Right cardiac atrium (tissue), 5 donors: Measurements from ENCODE around the gene CTDNEP1. TPM values are rescaled to one million over a fixed set of nuclear protein-coding genes. Genes with fewer than 3 reads are reported as not detected.

ENCODE experiments used
- ATAC-seq, 2 donors: fragments of 200-7000 bp; cut with Tn5 transposase; one replicate each; pipeline versions ENCODE4 v1.8.0 to v1.9.1; 2020; ENCODE audit warnings: moderate library complexity in 2 of 2, mild to moderate bottlenecking in 1 of 2
- DNase-seq, 3 donors: peaks; one replicate each; pipeline ENCODE4 v3.0.0-alpha.2; 2020
- H3K27ac ChIP-seq: one replicate; pipeline ENCODE4 v1.5.1; 2013; ENCODE audit warnings: mild to moderate bottlenecking, low read length, control low read depth, moderate library complexity
- H3K27me3 ChIP-seq: one replicate; pipeline ENCODE4 v1.6.1; 2013; ENCODE audit not compliant: control insufficient read depth, insufficient read depth
- H3K4me1 ChIP-seq: one replicate; pipeline ENCODE4 v1.6.1; 2013; ENCODE audit warnings: low read length; ENCODE audit not compliant: control insufficient read depth, insufficient read depth
- H3K4me3 ChIP-seq: one replicate; pipeline ENCODE4 v1.5.1; 2013; ENCODE audit warnings: low read length, control low read depth
- H3K9me3 ChIP-seq: one replicate; pipeline ENCODE4 v1.6.1; 2013; ENCODE audit warnings: low read length; ENCODE audit not compliant: control insufficient read depth
- WGBS: extraction: QIAGEN DNeasy Blood & Tissue Kit; methylation state at CpG from one replicate; pipeline ENCODE4 v1.1.7; 2013; 5-methylcytosine and 5-hydroxymethylcytosine counted together
- intact Hi-C, 4 donors: fragments of 100-400 bp; cut with DNase I; formaldehyde crosslinking; loops; one replicate each; pipeline versions ENCODE4 v1.11.0 to v1.14.0; 2022 to 2023
- polyA plus RNA-seq: library from polyadenylated mRNA; stranded (reverse); fragments of 200-250 nt; gene quantifications from one replicate; pipeline ENCODE4 v1.2.3, GENCODE V29; 2013
- total RNA-seq, 4 donors: library from RNA; stranded (reverse); fragmentation: NEBNext Ultra II Directional; extraction: Animal tissue kit (Norgen Biotek cat#: 25700); gene quantifications; one replicate each; pipeline ENCODE4 v1.2.1, GENCODE V29; 2021
- donor health status: healthy with polysubstance abuse.
- donor health status: DM: no; HTN: yes; CAD: no.
- donor health status: DM: no; HTN: no; CAD: no.
- donor health status: DM: no; HTN: yes; CAD: no; lungs with severe emphysema.
- donor health status: DM: yes; HTN: yes; CAD: no.

The CTDNEP1 gene
- total and polyA plus RNA-seq, 5 donors = 80.1 to 124 (median 122) TPM

GRCh38 chr17:7290166-7290565 is 38.6 kb upstream of the CTDNEP1 start:
- Histone ChIP-seq H3K4me1 (peaks cover 4% of the 10 kb centered on the region), H3K9me3 (no peaks in the 10 kb centered on the region), H3K27ac (no peak overlapping the region), H3K27me3 (no peaks in the 10 kb centered on the region), H3K4me3 (no peak overlapping the region)
- ATAC-seq (peak in 1 of 2 donors; percentile 1), DNase-seq (no peak)
- intact Hi-C loops = loop anchor here in 1 of 4 donors (10.0 kb wide), 1 partner anchor 55 kb away; no protein-coding TSS in a partner anchor
- WGBS = 86% methylated on average over 19 of the region's 19 CpGs

- intact Hi-C loops = loop anchor here in 2 of 4 donors (10.0 kb wide), 1 partner anchor 55 kb away; no protein-coding TSS in a partner anchor
- Histone ChIP-seq H3K4me3 (no peak overlapping the region), H3K27ac (no peak overlapping the region), H3K27me3 (no peaks in the 10 kb centered on the region), H3K9me3 (no peaks in the 10 kb centered on the region), H3K4me1 (peaks cover 4% of the 10 kb centered on the region)
- peak; percentile 16 to 18 for ATAC-seq
- peak in 1 of 3 donors; percentile 64 for DNase-seq
- 78% methylated on average over 18 of the region's 18 CpGs for WGBS
Observed at GRCh38 chr17:7289256-7290032, 37.9 kb upstream of the CTDNEP1 start.

- Histone ChIP-seq H3K4me3 (no peak overlapping the region), H3K9me3 (no peaks in the 10 kb centered on the region), H3K27me3 (no peaks in the 10 kb centered on the region), H3K27ac (no peak overlapping the region), H3K4me1 (no peaks in the 10 kb centered on the region)
- intact Hi-C loops = loop anchor here in 1 of 4 donors (10.0 kb wide), 1 partner anchor 59 kb away; no protein-coding TSS in a partner anchor
- DNase-seq (no peak), ATAC-seq (no peak)
- WGBS = 82% methylated on average over 12 of the region's 12 CpGs
Observed at GRCh38 chr17:7285679-7286078, 34.1 kb upstream of the CTDNEP1 start.

- ATAC-seq = no peak
- intact Hi-C loops = loop anchor here in 1 of 4 donors (10.0 kb wide), 1 partner anchor 60 kb away; no protein-coding TSS in a partner anchor
- Histone ChIP-seq H3K27ac (no peak overlapping the region), H3K9me3 (no peaks in the 10 kb centered on the region), H3K4me1 (no peaks in the 10 kb centered on the region), H3K27me3 (no peaks in the 10 kb centered on the region), H3K4me3 (no peak overlapping the region)
- peak in 1 of 3 donors; percentile 63 for DNase-seq
- WGBS = 91% methylated on average over 16 of the region's 16 CpGs
Observed at GRCh38 chr17:7284911-7285310, 33.4 kb upstream of the CTDNEP1 start.

GRCh38 chr17:7283471-7284216 is 32.1 kb upstream of the CTDNEP1 start:
- Histone ChIP-seq H3K27ac (peak overlapping the region; percentile 93), H3K4me1 (no peaks in the 10 kb centered on the region), H3K27me3 (no peaks in the 10 kb centered on the region), H3K9me3 (no peaks in the 10 kb centered on the region), H3K4me3 (peak overlapping the region; percentile 47)
- intact Hi-C loops = loop anchor here in 1 of 4 donors (10.0 kb wide), 1 partner anchor 61 kb away; no protein-coding TSS in a partner anchor
- 80% methylated on average over 18 of the region's 18 CpGs for WGBS
- DNase-seq = no peak
- ATAC-seq = no peak

- Histone ChIP-seq H3K4me1 (no peaks in the 10 kb centered on the region), H3K27ac (peak overlapping the region; percentile 93), H3K4me3 (peak overlapping the region; percentile 47), H3K27me3 (no peaks in the 10 kb centered on the region), H3K9me3 (no peaks in the 10 kb centered on the region)
- intact Hi-C loops = loop anchor here in 1 of 4 donors (10.0 kb wide), 1 partner anchor 62 kb away; no protein-coding TSS in a partner anchor
- ATAC-seq (no peak), DNase-seq (no peak)
- WGBS = 49% methylated on average over 6 of the region's 6 CpGs
Observed at GRCh38 chr17:7282752-7283321, 31.3 kb upstream of the CTDNEP1 start.

GRCh38 chr17:7281953-7282751 is 30.6 kb upstream of the CTDNEP1 start:
- no peaks in the 10 kb centered on the region for H3K9me3 ChIP-seq
- peak; percentile 71 to 92 (median 87) for DNase-seq
- intact Hi-C loops = loop anchor here in 3 of 4 donors (2.0 to 10.0 kb wide), 2 partner anchors 15 to 63 kb away; no protein-coding TSS in a partner anchor
- H3K4me3 ChIP-seq = peak overlapping the region; percentile 47
- H3K27ac ChIP-seq = peak overlapping the region; percentile 93
- H3K27me3 ChIP-seq = no peaks in the 10 kb centered on the region
- peak; percentile 43 to 67 for ATAC-seq
- 3% methylated on average over 43 of the region's 43 CpGs for WGBS
- H3K4me1 ChIP-seq = no peaks in the 10 kb centered on the region

GRCh38 chr17:7281074-7281952 is 29.8 kb upstream of the CTDNEP1 start, which contains the start of gene SLC2A4:
SLC2A4 (plus strand) TSS chr17:7281718; CDS start chr17:7281935, 217 bp downstream.
- H3K27ac ChIP-seq = peak within 1 kb of the TSS; percentile 93
- H3K27me3 ChIP-seq = no peaks in the 10 kb centered on the region
- peak; percentile 95 to 98 (median 98) for DNase-seq
- H3K9me3 ChIP-seq = no peaks in the 10 kb centered on the region
- WGBS = under 1% methylated on average over 71 of the region's 71 CpGs
- peak within 1 kb of the TSS; percentile 47 for H3K4me3 ChIP-seq
- intact Hi-C loops = loop anchor here in 3 of 4 donors (2.0 to 10.0 kb wide), 2 partner anchors 15 to 63 kb away; no protein-coding TSS in a partner anchor
- peak; percentile 85 to 88 for ATAC-seq
- no peaks in the 10 kb centered on the region for H3K4me1 ChIP-seq

GRCh38 chr17:7280519-7281073 is 29.1 kb upstream of the CTDNEP1 start:
- DNase-seq (peak; percentile 83 to 92 (median 92)), ATAC-seq (peak; percentile 73 to 77)
- WGBS = under 1% methylated on average over 29 of the region's 29 CpGs
- Histone ChIP-seq H3K27ac (peak overlapping the region; percentile 92), H3K4me1 (no peaks in the 10 kb centered on the region), H3K9me3 (no peaks in the 10 kb centered on the region), H3K4me3 (peak overlapping the region; percentile 37), H3K27me3 (no peaks in the 10 kb centered on the region)
- intact Hi-C loops = loop anchor here in 3 of 4 donors (1.0 to 10.0 kb wide), 3 partner anchors 16 to 64 kb away; no protein-coding TSS in a partner anchor
